ENCODE measurements around the gene AFAP1L2.
"Not testable (repeated sequence)": the region's sequence is repeated elsewhere in the genome, so short reads cannot be mapped to it uniquely, and the experiment has no call there.

Gene AFAP1L2

GRCh38 chr10:114359953-114360345 is 44.4 kb downstream of the AFAP1L2 start:
- no peak for DNase-seq (ENCODE audit: low spot score)

GRCh38 chr10:114359041-114359952 is 45.0 kb downstream of the AFAP1L2 start:
- DNase-seq (ENCODE audit: low spot score): no peak

DNA sequence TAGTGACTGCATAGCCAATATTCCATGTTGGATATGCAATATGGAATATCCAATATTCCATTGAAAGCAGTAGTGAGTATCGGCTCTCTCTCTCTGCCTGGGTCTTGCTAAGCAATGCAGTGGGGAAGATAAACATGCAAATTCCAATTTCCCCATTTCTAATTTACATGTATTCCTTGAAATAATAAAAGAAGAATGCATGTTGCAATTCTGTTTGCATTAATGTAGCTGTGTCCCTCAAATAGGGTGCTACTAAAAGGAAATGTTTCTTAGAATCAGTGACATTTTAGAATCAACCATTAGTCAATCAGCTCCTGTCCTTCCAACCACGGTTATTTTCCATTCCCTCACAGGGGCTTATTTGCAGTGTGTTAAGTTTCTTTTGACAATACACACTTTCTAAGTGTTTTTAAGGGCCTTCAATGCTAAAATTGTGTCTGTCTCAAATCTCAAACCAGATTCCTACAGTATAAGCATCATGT is 46.7 kb downstream of the AFAP1L2 start:
- DNase-seq (ENCODE audit: low spot score): no peak

DNA sequence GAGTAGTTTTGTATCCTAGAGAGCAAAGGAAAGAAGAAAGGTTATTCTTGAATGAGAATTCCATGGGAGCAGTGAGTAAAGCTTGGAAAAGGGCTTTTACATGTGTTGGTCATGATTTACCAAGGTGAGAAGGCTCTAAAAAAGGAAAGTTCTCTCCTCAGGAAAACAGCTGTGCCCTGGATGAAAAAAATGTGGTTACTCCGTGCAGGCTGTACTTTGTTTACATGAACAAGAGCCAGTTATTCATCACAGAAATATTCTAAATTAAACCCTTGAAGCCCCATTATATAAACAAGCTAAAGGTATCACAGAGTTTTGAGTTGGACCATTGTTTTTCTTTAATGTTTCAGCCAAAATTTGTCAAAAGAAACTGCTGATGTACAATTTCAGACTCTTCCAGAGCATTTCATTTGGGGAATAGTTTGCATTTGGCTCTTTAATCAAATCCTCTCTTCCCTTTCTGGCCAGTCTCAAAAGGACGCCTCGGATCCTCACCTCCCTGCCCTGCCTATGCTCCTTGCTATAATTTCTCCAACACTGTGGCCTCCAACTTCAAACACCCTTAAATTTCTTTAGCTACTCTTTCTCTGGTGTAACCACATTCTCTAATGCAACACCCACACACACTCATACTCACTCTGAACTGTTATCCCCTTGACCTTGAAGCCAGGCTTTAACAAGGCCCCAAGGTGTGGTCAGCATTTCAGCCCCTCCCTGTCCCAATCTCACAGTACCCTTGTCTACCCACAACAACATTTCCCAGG is 47.4 kb downstream of the AFAP1L2 start:
- DNase-seq (ENCODE audit: low spot score): no peak

DNA sequence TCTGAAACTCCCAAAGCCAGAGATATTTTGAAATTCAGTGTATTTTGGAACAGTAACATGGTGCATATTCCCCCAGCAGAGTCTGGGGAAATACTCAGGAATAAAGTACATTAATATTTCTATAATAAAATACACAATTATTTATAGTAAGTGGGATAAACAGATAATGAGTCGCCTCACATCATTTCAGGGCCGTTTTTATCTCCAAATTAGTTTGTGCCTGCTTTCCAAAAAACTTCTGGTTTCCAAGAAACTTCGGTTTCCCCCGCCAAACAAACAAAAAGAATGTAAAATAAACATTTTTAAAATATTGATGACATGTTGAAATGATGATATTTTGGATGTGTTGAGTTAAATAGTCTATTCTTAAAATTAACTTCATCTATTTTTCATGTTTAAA is 48.2 kb downstream of the AFAP1L2 start:
- no peak for DNase-seq (ENCODE audit: low spot score)

DNA sequence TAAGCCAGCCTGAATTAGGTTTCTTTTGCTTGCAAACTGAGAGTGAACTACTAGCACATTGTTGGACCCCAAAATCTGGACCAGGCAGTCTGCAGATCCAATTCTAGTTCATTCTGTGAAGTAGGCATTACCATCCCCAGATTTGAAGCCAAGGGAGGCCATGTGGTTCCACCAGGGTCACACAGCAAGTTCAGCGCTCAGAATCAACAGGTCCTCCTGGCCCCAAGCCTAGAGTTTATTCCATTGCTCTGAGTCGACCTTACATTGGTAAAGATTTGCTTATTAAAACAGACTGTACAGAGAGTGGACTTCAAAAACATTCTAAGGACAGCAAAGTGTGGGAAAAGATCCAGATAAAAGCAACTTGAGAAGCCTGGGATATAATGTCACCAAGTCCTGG is 50.9 kb downstream of the AFAP1L2 start:
- no peak for DNase-seq (ENCODE audit: low spot score)

DNA sequence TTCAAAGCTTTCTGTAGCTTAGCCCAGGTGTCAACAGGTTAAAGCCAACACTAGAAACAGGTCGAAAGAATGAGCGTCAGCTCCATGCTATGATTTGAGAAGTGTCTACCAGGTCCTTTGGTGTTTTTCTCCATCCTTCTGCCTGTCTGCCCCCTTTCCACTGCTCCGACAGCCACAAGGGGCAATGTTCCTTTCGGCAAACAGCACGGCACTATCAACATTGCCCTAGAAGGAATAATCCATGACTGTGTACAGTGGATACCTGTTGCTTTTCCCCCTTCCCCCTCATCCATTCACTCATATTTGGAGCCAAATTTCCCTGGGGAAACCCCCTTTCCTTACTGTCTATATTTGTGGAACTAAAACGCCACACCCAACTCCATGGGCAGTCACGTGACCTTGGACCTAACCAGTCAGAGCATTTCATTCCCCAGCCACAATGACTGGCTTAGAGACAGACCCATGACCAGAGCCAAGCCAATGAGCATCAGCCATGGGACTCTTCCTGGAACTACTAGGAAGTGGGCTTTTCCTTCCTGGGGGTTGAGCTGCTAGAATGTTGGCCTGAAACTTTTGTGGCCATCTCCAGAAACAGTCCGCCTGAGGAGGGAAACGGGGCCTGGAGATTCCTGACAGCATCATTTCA is 51.5 kb downstream of the AFAP1L2 start:
- DNase-seq (ENCODE audit: low spot score): peak; percentile 28

DNA sequence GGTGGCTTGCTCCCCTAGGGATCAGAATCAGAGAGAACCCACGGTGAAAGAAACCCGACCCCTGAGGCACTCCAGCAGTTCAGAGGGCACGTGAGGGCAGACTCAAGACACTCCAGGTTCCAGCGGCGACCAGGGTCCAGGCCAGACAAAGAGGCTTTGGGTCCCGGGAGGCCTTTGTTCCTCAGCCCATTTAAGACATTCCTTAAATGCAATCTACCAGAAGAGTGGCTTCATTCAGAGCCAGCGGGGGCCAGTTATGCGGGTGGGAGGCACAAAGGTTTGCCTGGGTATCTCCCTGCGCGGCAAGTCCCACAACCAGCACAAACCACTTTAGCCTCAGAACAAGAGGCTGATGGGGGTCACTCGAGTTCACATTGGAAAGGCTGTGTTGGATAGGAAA is 53.6 kb downstream of the AFAP1L2 start:
- no peak for DNase-seq (ENCODE audit: low spot score)

DNA sequence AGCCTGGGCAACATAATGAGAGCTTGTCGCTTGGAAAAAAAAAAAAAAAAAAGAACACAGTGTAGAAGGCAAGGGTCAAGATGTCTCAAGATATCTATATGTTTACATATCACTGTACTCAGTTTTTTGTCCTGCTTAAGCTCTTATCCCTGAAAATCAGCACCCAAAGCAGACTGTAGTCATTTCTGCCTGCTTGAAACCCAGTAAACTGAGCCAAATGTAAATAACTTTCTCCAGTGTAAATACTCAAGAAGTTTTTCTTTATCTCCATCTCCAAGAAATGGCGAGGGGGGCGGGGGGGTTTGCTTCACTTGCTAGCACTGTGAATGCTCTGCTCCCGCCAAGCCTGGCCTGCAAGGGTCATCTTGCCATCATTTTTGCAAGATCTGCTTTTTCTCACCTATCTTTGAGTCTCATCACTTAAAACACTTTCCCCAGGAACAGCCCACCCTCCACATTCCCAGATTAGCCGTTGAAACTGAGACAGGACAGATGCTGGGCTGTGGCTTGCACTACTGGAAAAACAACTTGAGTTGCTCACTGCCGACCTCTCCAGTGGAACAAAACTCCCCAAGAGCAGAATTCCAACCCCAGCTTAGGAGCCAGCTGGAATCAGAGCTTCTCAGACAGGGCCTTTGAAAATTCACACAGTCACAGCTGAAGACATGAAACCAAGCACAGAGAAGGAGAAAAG is 54.6 kb downstream of the AFAP1L2 start:
- DNase-seq (ENCODE audit: low spot score): no peak

DNA sequence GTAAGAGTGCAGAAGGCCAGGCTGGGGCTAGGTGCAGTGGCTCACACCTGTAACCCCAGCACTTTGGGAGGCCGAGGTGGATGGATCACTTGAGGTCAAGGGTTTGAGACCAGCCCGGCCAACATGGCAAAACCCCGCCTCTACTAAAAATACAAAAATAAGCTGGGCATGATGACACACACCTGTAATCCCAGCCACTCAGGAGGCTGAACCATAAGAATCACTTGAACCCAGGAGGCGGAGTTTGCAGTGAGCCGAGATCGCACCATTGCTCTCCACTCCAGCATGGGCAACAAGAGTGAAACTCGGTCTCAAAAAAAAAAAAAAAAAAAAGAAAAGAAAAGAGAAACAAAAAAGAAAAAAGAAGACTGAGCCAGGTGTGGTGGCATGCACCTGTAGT is 55.2 kb downstream of the AFAP1L2 start:
- DNase-seq (ENCODE audit: low spot score): not testable (repeated sequence)

- DNase-seq (ENCODE audit: low spot score): no peak
Observed at GRCh38 chr10:114347791-114348190, 56.5 kb downstream of the AFAP1L2 start.

DNA sequence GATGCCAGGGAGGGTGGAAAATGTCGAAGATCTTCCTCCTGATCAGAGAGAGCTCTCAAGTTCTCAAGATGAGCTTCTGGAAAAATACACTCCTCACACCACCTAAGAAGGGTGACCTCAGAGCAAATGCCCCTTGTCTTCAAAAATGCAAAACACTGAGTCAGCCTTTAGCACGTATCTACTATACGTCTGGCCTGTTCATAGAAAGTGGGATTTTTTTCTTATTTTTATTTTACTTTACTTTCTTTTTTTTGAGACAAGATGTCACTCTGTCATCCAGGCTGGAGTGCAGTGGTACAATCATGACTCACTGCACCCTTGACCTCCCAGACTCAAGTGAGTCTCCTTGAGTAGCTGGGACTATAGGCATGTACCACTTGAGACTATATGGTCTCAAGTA is 57.1 kb downstream of the AFAP1L2 start:
- DNase-seq (ENCODE audit: low spot score): no peak

DNA sequence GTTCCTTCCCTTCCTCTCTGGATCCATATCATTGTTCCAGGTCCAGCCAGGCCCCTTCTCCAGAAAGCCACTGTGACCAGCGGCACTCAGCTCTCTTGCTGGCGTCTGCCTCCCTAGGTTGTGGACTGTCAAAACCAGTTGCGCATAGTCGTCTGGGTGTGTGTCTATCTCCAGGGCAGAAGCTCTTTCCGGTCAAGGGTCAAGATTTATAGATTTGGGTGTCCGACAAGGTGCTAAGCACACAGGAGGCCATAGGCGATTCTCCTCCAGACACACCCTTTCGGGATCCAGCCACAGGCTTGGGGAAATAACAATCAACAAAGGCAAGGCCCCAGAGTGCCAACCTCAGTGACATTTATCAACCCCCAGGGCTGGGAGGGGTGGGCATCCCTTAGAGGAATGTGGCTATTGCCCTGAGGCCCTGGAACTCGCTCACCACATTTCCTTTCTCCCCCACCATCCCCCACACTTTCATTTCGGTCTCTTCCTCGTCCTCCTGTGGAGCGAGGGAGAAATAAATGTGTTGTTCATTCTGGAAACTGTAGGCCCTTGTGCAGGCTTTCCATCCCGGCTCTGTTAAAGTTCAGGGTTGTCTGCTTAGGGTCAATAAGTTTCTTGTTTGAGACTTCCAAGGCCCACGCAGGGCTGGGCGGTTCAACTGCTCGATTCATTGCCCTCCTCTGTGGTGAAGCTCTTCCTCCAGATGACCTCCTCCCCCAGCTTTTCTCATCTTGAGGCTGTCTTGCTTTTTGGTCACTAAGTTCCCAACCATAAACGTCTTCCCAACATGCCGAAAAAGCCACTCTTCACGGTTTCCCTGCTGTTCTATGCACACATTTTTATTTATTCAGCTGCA is 57.9 kb downstream of the AFAP1L2 start:
- no peak for DNase-seq (ENCODE audit: low spot score)

GRCh38 chr10:114345701-114346100 is 58.6 kb downstream of the AFAP1L2 start:
- DNase-seq (ENCODE audit: low spot score): no peak

GRCh38 chr10:114343623-114344505 is 60.4 kb downstream of the AFAP1L2 start:
- no peak for DNase-seq (ENCODE audit: low spot score)

DNA sequence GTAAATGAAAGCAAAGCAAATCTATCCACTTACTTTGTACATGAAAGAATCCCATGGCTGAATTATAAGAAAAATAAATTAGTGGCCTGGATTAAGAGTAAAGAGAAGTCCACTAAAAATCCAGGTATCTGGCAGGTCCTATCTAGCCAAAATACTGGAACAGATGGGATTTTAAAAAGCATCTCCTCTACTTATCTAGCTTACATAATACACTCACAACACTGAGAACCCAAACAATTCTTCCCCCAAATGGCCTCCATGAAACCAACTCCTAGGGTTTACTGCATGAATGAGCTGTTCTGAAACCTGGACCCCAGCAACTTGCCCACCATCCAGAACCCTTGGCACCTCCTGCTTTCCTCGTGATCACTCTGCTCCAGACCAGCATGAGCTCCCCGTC is 61.3 kb downstream of the AFAP1L2 start:
- DNase-seq (ENCODE audit: low spot score): no peak

DNA sequence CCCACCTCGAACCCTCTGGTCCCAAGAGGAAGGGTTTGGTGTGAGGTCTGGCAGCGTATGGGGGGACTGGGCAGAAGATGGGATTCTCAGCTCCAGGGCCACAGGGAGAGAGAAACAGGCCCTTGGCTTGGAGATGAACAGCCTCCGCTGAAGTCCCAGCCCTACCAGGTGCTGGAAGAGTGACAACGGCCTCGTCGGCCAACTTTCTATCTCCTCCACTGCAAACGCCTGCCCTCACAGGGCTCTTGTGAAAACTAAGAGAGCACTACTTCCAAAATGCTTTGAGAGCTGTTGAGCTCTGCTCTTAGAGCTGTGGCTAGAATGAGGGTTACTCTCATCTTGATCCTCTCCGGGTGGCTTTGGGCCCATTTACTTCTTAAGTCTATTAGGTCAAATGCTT is 63.5 kb downstream of the AFAP1L2 start:
- DNase-seq (ENCODE audit: low spot score): no peak

DNA sequence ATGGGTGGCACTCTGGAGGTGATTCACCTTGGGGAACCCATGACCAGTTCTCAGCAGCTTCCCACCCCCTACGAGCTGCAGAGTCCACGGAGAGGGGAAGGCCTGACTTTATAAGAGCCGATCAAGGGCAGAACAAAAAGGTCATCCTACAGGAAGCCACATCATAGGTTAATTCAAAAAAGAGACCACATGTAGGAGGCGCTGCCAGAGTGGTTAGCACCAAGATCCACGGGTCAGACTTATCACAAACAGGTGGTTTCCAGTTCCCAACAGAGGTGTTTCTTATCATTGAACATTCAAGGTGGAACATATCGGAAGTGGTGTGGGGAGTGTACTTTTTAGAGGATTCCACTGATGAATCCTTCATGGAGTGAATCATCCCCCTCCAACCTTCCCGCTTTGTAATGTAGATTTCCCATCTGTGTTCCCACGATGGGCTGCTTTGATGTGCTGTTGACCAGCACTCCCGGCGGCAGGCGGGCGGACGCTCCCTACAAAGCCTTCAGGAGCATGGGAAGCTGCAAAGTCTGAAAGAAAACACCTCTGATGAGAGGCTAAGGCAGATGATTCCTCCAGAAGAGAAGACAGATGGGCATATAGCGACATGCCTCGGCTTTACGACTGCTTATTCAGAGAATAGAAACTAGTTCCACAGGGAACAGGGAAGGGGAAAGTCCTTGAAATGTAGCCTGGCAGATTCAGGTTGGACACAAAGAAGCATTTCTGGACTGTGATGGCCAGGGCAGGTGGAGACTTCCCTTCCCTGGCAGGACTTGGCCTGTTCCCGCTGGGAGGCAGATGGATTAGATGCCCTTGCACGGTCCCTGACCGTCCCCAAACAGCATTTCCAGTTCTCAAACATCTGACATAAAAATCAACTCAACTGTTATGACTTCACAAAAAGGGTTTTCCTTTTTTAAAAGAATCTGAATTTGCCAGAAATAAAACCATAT is 66.5 kb downstream of the AFAP1L2 start:
- DNase-seq (ENCODE audit: low spot score): no peak

Data from NAMALWA (cell line).